Mononuclear cell (primary cell): ENCODE measurements around the gene SPARC. TPM values are rescaled to one million over a fixed set of nuclear protein-coding genes. Genes with fewer than 3 reads are reported as not detected.

Experiments used
- H3K27me3 ChIP-seq: 2 replicates; pipeline ENCODE4 v1.6.0; 2011; ENCODE audit warnings: low read length, control low read depth; ENCODE audit not compliant: insufficient read depth
- H3K4me1 ChIP-seq: 2 replicates; pipeline ENCODE4 v1.5.1; 2011; ENCODE audit warnings: mild to moderate bottlenecking, low read length, control low read depth; ENCODE audit not compliant: insufficient read depth
- H3K4me3 ChIP-seq: 2 replicates; pipeline ENCODE4 v1.5.1; 2011; ENCODE audit warnings: mild to moderate bottlenecking, low read length, moderate library complexity
- H3K9me3 ChIP-seq: 2 replicates; pipeline ENCODE4 v1.5.1; 2011; ENCODE audit warnings: low read depth, mild to moderate bottlenecking, control low read depth, low read length
- total RNA-seq: library from RNA; depleted of rRNA; stranded (reverse); fragments of >200 nt; gene quantifications from one replicate; pipeline ENCODE4 v1.2.3, GENCODE V29; 2012

The SPARC gene
- total RNA-seq, 1 donor: 110 TPM

DNA sequence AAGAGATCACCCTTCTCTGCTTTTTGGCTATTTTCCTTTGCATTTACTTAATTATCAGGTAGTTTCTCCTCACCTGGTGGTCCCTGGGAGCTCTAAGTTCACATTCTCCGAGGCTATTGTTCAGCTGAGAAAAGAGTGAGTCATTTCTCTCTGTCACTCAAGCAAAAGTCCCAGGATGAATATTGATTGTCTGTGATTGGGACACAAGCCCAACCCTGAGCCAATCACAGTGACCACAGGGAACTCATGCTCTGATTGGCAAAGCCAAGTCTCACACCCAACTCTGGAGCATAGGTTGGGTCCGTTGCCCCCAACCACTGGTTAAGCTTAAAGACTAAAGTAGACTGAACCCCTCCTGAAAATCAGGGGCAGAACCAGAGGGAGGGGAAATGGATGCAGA is 67.8 kb downstream of the SPARC start:
- Histone ChIP-seq H3K9me3 (no peaks in the 10 kb centered on the region), H3K4me3 (no peak overlapping the region), H3K4me1 (peaks cover 10% of the 10 kb centered on the region), H3K27me3 (no peaks in the 10 kb centered on the region)

DNA sequence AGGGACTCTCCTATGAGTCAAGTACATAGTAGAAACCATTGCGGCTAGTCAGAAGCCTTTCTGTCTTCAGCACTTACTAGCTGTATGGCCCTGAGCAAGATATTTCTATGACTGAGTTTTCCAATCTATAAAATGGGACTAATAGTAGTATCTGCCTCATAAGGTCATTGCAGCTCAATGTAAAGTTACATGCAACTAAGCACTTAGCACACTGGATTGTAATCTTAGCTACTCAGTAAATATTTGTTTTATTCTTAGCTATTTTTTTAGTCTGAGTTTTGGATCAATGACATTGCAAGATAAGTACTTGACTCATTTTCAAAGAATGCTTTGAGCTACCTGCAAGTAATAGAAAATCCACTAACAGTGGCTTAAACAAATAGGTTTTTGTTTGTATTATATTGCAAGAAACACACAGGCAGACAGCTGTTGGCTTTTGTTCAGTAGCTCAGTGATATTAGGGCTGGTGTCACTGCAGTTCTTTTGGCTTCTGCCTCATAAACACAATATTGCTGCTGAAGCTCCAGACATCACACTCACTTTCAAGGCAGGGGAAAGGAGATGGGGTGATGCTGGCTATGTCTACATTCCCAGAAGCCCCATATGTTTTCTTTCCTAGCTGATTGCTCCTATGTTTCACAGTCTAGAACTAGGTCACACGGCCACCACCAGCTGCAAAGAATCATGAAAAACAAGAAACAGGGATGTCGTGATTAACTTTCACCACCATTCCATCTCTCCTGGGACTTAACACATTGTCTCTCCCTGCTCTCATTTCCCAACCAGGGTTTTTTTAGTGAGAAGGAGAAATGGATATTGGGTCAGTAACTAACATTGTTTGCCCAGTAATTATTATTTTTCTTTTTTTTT is 68.6 kb downstream of the SPARC start:
- no peaks in the 10 kb centered on the region for H3K27me3 ChIP-seq
- H3K9me3 ChIP-seq: no peaks in the 10 kb centered on the region
- peaks cover 14% of the 10 kb centered on the region for H3K4me1 ChIP-seq
- no peak overlapping the region for H3K4me3 ChIP-seq

DNA sequence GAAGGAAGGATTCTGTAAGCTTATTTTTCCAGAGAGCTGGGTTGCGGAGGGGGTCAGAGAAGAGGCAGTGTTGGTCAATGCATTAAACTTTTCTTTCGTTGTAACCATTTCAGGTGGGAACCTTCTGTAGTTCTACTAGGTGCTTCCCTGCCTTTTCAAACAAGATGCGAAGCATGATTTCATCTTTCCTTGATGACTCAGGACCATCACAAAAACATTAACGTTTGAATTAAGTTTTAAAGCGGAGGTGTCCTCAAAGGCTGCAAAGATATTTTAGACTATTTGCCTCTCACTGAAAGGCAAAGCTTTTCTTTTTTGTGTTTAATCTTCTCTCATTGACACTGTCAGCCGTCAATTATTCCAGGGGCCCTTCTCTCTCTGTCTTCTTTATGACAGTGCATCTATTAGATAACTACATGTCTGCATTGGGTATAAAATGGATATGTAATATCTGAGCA is 69.3 kb downstream of the SPARC start:
- no peaks in the 10 kb centered on the region for H3K9me3 ChIP-seq
- H3K27me3 ChIP-seq: no peaks in the 10 kb centered on the region
- H3K4me3 ChIP-seq: no peak overlapping the region
- H3K4me1 ChIP-seq: peaks cover 17% of the 10 kb centered on the region

DNA sequence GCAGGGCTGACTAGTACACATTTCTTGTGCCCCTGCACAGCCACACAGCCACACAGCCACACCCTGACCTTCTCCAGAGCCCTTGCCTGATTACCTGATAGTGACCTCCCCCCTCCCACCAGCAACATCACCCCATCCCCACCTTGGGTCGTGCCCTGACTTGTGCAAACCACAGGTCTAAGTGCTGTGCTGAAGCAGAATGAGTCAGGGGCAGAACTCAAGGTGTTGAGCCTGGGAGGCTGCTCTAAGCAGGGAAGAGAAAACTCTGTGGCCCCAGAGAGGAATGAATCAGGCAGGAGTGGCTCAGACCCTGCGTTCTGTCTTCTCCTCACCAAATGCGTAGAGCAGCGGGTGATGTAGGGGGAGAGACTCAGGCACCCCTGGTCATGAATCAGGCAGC is 71.3 kb downstream of the SPARC start:
- H3K9me3 ChIP-seq: no peaks in the 10 kb centered on the region
- H3K27me3 ChIP-seq: no peaks in the 10 kb centered on the region
- no peak overlapping the region for H3K4me3 ChIP-seq
- H3K4me1 ChIP-seq: peaks cover 17% of the 10 kb centered on the region

DNA sequence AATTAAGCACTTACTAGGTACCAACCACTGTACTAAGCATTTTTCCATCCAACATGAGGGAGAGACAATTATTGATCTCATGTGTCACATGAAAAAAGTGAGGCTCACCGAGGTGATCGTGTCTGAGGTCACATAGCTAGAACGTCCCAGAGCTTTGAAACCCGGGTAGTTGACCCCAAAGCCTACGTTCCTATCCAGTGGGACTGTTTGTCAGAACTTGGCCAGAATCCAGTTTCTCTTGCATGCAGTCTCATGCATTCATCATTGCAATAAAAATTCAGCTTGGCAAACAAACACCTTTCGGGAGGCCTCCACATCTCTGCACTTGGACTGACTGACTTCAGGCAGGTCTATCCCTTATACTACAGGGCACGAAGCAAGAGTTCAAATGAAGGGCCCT is 72.2 kb downstream of the SPARC start:
- H3K4me3 ChIP-seq: no peak overlapping the region

DNA sequence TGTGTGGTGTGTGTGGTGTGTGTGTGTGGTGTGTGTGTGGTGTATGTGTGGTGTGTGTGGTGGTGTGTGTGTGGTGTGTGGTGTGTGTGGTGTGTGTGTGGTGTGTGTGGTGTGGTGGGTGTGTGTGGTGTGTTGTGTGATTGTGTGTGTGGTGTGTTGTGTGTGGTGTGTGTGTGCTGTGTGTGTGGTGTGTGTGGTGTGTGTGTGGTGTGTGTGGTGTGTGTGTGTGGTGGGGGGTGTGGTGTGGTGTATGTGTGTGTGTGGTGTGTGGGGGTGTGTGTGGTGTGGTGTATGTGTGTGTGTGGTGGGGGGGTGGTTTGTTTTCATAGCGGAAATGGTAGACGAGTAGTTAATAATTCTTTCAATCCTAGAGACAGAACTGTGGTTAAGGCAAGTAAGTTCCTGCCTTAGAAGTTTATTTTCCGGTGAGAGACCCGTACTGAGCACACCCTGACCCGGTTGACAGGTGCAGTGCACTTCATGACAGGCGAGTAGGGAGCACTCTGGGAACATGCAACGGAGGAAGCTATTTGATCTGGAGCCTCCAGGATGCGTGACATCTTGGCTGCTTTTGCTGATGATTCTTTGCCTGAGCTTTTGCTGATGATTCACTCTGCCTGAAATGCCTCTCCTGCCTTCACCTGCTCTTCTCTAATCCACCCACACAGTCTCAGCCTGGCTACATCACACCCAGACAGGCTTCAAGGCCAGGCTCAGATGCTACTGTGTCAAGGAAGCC is 73.9 kb downstream of the SPARC start:
- H3K27me3 ChIP-seq: no peaks in the 10 kb centered on the region
- no peaks in the 10 kb centered on the region for H3K9me3 ChIP-seq
- peaks cover 17% of the 10 kb centered on the region for H3K4me1 ChIP-seq
- H3K4me3 ChIP-seq: no peak overlapping the region

More for the DNA sequence above, 72.2 kb downstream of the SPARC start:
- H3K9me3 ChIP-seq: no peaks in the 10 kb centered on the region
- H3K27me3 ChIP-seq: no peaks in the 10 kb centered on the region
- peaks cover 17% of the 10 kb centered on the region for H3K4me1 ChIP-seq

DNA sequence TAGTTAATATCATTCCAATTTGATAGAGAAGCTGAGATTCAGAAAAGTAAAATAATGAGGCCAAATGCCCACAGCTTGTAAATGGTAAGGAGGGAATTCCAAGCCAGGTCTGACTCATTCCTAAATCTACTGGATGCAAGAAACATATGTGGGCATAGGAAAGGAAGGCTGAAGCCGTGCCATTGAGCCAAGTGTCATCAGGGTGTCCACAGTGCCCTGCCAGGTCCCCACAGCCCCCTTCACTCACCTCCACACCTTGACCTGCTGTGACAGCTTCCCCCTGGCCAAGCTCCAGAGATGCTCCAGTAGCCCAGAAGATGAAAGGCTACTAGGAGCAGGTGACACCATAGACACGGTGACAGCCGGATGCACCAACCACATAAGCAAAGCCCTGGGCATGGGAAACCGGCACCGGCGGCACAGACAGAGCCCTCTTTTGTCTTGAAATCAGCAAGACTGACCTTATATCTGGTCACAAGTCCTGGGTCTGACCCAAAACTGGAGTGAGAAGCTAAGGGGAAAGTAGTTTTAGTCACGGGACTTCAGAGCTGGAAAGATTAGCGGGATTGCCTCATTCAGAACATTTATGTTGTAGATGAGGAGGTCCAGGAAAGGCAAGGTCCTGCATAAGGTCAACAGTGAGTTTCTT is 75.5 kb downstream of the SPARC start:
- peaks cover 17% of the 10 kb centered on the region for H3K4me1 ChIP-seq
- H3K4me3 ChIP-seq: no peak overlapping the region
- no peaks in the 10 kb centered on the region for H3K9me3 ChIP-seq
- H3K27me3 ChIP-seq: no peaks in the 10 kb centered on the region

Other genes with a start within 250 kb of the SPARC start
- gene SLC36A1, start 239.3 kb downstream of the SPARC start, total RNA-seq: 4.0 TPM
- gene FAT2, start 95.6 kb downstream of the SPARC start, total RNA-seq: not detected
- 18.1 TPM for gene ATOX1, start 71.7 kb upstream of the SPARC start, total RNA-seq
- 72.5 TPM for gene G3BP1, start 85.0 kb upstream of the SPARC start, total RNA-seq
- gene GLRA1, start 237.9 kb upstream of the SPARC start, total RNA-seq: not detected